NCI-H146 (cell line): ENCODE measurements around the gene KDM8.
"Not testable (repeated sequence)": the region's sequence is repeated elsewhere in the genome, so short reads cannot be mapped to it uniquely, and the experiment has no call there.

ENCODE experiments used
- DNase-seq: peaks from one replicate; lab custom pipeline; 2025; lab: John Stamatoyannopoulos, UW

The KDM8 gene

DNA sequence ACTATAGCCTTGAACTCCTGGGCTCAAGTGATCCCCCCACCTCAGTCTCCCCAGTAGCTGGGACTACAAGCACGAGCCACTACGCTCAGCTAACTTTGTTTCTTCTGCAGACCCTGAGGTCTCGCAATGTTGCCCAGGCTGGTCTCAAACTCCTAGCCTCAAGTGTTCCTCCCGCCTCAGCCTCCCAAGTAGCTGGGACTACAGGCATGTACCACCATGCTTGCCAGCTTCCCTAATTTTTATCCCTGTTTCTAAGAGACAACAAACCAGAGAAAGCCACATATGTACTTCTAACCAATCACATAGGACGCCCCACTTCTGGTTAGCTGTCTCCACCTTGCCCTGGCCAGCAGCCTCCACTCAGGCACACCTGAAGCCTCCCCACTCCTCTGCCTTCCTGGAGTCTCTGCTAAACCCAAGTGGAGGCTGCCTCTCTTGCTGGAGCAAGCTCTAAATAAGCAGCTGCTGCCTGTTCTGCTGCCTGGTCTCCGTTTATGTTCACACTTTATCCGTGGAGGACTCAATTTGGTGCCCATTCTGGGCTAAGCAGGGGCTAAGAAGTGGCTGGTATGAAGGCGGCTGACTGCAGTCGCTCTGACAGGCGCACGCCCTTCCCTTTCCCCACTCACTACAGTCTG is 40.5 kb downstream of the KDM8 start:
- no peak for DNase-seq

- no peak for DNase-seq
Observed at GRCh38 chr16:27244363-27244755, 41.0 kb downstream of the KDM8 start.

- DNase-seq, result no peak
Observed at GRCh38 chr16:27245276-27246172, 42.2 kb downstream of the KDM8 start.

- DNase-seq, result no peak
Observed at GRCh38 chr16:27246439-27246838, 43.1 kb downstream of the KDM8 start.

GRCh38 chr16:27247076-27247475 is 43.8 kb downstream of the KDM8 start:
- not testable (repeated sequence) for DNase-seq

GRCh38 chr16:27248036-27248435 is 44.7 kb downstream of the KDM8 start:
- DNase-seq, result no peak

DNA sequence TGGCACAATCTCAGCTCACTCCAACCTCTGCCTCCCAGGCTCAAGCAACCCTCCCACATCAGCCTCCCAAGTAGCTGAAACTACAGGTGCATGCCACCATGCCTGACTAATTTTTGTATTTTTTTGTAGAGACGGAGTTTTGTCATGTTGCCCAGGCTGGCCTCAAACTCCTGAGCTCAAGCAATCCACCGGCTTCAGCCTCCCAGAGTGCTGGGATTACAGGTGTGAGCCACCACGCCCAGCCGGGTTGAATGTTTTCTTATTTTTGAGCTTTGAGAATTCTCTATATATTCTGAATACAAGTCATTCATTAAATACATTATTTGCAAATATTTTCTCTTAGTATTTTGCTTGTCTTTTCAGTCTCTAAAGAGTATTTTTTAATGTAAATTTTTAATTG is 45.6 kb downstream of the KDM8 start:
- DNase-seq, result not testable (repeated sequence)

- DNase-seq, result no peak
Observed at GRCh38 chr16:27251541-27252205, 48.3 kb downstream of the KDM8 start.

GRCh38 chr16:27252206-27252585 is 48.9 kb downstream of the KDM8 start:
- no peak for DNase-seq

DNA sequence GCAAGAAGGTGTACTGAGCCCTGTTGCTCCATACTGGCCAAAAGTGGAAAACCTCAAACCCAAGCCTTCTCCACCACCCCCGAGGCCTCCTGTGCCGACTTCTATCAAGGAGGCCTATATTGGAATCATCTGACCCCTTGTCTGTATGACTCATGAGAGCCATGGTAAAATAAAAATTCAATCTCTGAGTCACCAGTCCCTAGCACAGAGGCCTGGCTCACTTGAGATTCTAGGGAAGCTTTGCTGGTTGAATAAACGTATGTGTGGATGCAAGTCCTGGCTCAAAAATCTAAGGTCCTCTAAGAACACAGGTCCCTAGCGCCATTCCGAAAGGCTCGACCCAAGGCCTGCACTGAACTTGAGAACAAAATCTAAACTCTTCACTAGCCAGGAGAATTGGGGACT is 50.2 kb downstream of the KDM8 start:
- DNase-seq, result no peak

- no peak for DNase-seq
Observed at GRCh38 chr16:27254262-27254811, 51.0 kb downstream of the KDM8 start.

GRCh38 chr16:27256861-27257260 is 53.5 kb downstream of the KDM8 start:
- DNase-seq, result no peak

DNA sequence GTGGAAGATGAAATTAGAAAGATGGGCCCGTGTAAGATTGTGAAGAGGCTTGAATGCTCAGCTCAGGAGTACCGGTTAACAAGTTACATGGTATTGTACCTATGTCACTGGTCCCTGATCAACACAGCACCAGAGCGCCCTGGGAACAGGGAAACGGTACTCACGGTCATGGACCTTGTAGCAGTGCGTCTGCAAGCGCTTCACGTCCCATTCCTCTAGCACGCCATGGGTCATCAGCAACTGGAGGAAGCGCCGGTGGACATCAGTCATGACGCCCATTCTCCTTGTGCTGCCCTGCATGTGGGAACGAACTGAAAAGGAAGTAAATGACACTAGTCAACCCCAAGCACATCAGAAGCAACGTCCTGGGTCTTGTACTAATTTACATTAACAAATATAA is 53.9 kb downstream of the KDM8 start:
- DNase-seq, result no peak

- DNase-seq, result no peak
Observed at GRCh38 chr16:27258241-27258734, 55.0 kb downstream of the KDM8 start.

GRCh38 chr16:27259710-27260109 is 56.4 kb downstream of the KDM8 start:
- no peak for DNase-seq

DNA sequence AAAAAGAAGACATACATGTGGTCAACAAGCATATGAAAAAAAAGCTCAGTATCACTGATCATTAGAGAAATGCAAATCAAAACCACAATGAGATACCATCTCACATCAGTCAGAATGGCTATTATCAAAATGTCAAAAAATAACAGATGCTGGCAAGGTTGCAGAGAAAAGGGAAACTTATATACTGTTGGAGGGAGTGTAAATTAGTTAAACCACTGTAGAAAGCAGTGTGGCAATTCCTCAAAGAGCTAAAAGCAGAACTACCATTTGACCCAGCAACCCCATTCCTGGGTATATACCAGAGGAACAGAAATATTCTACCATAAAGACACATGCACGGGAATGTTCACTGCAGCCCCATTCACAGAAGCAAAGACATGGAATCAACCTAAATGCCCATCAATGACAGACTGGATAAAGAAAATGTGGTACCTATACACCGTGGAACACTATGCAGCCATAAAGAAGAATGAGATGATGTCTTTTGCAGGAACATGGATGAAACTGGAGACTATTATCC is 59.6 kb downstream of the KDM8 start:
- not testable (repeated sequence) for DNase-seq

DNA sequence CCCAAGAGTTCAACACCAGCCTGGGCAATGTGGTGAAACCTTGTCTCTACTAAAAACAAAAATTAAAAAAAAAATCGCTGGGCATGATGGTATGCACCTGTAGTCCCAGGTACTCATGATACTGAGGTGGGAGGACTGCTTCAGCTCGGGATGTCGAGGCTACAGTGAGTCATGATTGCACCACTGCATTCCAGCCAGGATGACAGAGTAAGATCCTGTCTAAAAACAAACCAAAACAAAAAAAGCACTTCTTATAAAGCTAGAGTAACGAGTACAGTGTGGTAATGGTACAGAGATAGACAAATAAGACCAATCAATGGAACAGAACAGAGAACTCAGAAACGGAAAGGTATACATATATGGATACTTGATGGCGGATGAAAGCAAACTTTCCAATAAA is 60.8 kb downstream of the KDM8 start:
- no peak for DNase-seq

DNA sequence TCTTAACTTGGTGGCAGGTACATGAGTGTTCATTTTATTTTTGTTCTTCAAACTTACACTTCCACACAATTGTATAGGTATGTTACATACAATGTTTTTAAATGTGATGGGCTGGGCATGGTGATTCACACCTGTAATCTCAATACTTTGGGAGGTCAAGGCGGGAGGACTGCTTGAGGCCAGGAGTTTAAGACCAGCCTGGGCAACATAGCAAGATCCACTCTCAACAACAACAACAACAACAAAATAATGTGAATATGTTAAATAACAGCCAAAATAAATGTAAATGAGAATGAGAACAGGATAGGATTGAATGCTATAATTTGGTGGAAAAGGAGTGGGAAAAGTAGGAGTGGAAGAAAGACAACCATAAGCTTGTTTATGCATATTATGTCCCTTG is 62.7 kb downstream of the KDM8 start:
- no peak for DNase-seq

DNA sequence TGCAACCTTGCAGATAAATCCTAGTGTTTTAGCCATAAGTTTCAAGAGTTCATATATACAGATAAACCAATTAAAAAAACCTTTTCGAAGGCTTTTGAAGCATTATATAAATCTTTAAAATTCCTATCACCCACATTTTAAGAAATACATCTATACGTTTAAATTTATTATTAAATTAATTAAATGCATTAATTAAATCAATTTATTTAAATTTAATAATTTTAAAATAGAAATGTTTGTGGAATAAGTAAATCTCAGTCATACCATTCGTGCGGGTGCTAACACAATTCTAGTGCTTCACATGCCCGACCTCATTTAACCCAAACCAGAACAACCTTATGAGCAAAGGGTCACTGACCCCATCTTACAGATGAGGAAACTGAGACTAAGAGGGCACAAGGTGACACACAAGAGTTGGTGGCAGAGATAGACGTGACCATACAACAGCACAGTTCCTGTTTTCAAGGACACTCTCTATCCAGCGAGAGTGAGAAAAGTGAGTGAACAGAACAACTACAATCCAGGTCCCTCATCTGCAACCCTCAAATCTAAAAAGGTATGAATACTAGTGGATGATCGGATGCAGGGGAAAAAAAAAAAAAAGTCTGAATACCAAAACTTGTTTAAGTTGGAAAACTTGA is 63.8 kb downstream of the KDM8 start:
- no peak for DNase-seq

DNA sequence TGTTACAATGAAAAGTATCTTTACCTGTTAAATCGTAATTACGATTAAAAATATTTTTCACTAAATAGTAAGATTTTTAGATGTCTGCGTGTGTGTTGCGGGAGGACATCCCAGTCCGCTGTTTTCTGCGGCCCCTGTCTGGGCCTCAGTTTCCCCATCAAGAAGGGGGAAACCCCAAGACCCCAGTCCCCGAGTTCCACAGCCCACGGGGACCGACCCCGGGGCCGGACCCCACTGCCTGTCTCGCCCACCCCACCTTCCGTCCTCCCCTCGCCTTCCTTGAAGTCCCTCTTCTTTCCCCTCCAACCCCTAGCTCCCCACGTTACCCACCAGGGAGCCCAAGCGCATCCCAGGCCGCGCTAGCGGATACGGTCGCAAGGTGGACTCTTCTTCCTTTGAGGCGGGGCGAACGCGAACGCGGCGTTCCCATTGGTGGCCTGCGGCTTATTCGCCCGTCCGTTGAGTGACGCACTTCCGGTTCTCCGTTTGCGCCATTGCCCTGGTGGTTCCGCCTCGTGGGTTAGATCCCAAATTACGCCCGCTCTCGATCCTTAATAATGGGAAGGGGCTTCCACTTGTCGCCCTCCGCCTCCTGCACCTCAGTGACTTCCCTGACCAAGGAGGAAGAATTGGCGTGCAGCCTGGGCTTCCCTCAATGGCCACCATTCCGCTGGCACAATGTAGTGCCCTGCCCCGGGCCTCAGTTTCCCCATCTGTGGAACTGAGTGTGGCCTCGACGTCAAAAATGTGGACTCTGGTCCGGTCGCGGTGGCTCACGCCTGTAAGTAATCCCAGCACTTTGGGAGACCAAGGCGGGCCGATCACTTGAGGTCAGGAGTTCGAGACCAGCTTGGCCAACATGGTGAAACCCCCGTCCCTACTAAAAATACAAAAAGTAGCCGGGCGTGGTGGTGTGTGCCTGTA is 65.3 kb downstream of the KDM8 start, which contains the start of gene NSMCE1:
Gene NSMCE1 (minus strand): TSS at position 397 of the 924 bp plus-strand sequence. CDS start 11,202 bp downstream, outside the sequence.
- peak; percentile 97 for DNase-seq
